CD8-positive, alpha-beta memory T cell (primary cell): ENCODE results near the gene TMEM161B. TPM values are rescaled to one million over a fixed set of nuclear protein-coding genes. Genes with fewer than 3 reads are reported as not detected.
"Not testable (repeated sequence)": the region's sequence is repeated elsewhere in the genome, so short reads cannot be mapped to it uniquely, and the experiment has no call there.

ENCODE experiments used
- CTCF ChIA-PET: fragments of 350-600 bp; sonication (Branson Sonifier 250); formaldehyde crosslinking; loops from one replicate; lab custom pipeline; 2021; ENCODE audit warnings: antibody characterized with exemption; lab: Charles Lee
- POLR2A ChIA-PET: fragments of 350-600 bp; sonication (Branson Sonifier 250); formaldehyde crosslinking; loops from one replicate; lab custom pipeline; 2021; ENCODE audit warnings: antibody characterized with exemption; lab: Charles Lee
- DNase-seq, 5 donors: peaks; one replicate each; pipeline versions ENCODE4 v3.0.0 to v3.0.0-alpha.2; 2020 to 2022; ENCODE audit warnings: mixed read lengths in 1 of 5
- H3K27ac ChIP-seq: one replicate; pipeline ENCODE4 v1.7.0; 2013; ENCODE audit warnings: low read depth, mild to moderate bottlenecking, low read length, moderate library complexity
- H3K27me3 ChIP-seq: 2 replicates; pipeline ENCODE4 v1.7.0; 2013; ENCODE audit warnings: low read length, mild to moderate bottlenecking; ENCODE audit not compliant: insufficient read depth, poor library complexity, severe bottlenecking
- H3K36me3 ChIP-seq: 2 replicates; pipeline ENCODE4 v1.7.0; 2013; ENCODE audit warnings: mild to moderate bottlenecking, low read length, moderate library complexity; ENCODE audit not compliant: insufficient read depth
- H3K4me1 ChIP-seq: 2 replicates; pipeline ENCODE4 v1.7.0; 2013; ENCODE audit warnings: mild to moderate bottlenecking, low read length, moderate library complexity; ENCODE audit not compliant: insufficient read depth
- H3K4me3 ChIP-seq: 2 replicates; pipeline ENCODE4 v1.7.0; 2013; ENCODE audit warnings: mild to moderate bottlenecking, low read length
- H3K9me3 ChIP-seq: 2 replicates; pipeline ENCODE4 v1.7.0; 2013; ENCODE audit warnings: mild to moderate bottlenecking, low read length
- H3K27ac Mint-ChIP-seq, 8 donors: one replicate each; pipeline ENCODE4 v1.8.0; 2020 to 2021; ENCODE audit warnings: mixed read lengths in 8 of 8, mild to moderate bottlenecking in 6 of 8, inconsistent platforms in 3 of 8, moderate library complexity in 3 of 8
- H3K27me3 Mint-ChIP-seq, 2 donors: one replicate each; pipeline ENCODE4 v1.8.0; 2020 to 2021; ENCODE audit warnings: mixed read lengths in 2 of 2, mild to moderate bottlenecking in 1 of 2, moderate library complexity in 1 of 2
- H3K36me3 Mint-ChIP-seq, 3 donors: one replicate each; pipeline ENCODE4 v1.8.0; 2020 to 2021; ENCODE audit warnings: mixed read lengths in 3 of 3, inconsistent platforms in 1 of 3, mild to moderate bottlenecking in 1 of 3
- H3K4me1 Mint-ChIP-seq, 3 donors: one replicate each; pipeline ENCODE4 v1.8.0; 2020 to 2021; ENCODE audit warnings: mixed read lengths in 3 of 3, inconsistent platforms in 1 of 3, mild to moderate bottlenecking in 1 of 3
- H3K4me3 Mint-ChIP-seq, 7 donors: one replicate each; pipeline ENCODE4 v1.8.0; 2020 to 2021; ENCODE audit warnings: mixed read lengths in 7 of 7, mild to moderate bottlenecking in 6 of 7, moderate library complexity in 4 of 7, inconsistent platforms in 2 of 7
- H3K9me3 Mint-ChIP-seq, 5 donors: one replicate each; pipeline ENCODE4 v1.8.0; 2020 to 2022; ENCODE audit warnings: mixed read lengths in 5 of 5, mild to moderate bottlenecking in 3 of 5, moderate library complexity in 2 of 5, inconsistent platforms in 1 of 5
- polyA plus RNA-seq: library from polyadenylated mRNA; unstranded; fragments of 300-500 nt; fragmentation: Illumina TruSeq; gene quantifications from one replicate; pipeline ENCODE4 v1.2.3, GENCODE V29; 2021
- total RNA-seq, 2 experiments: library from RNA; stranded (reverse); gene quantifications; one replicate each; pipeline ENCODE4 v1.2.3, GENCODE V29; 2021

The TMEM161B gene
- total and polyA plus RNA-seq, 3 experiments from 2014 or later = 9.8 to 23.6 (median 20.5) TPM

- peak overlapping the region; percentile 79 to 97 (median 91) for H3K27ac Mint-ChIP-seq
- Histone ChIP-seq H3K4me1 (peaks cover 6% of the 10 kb centered on the region), H3K4me3 (no peak overlapping the region), H3K27ac (peak overlapping the region; percentile 69), H3K27me3 (no peaks in the 10 kb centered on the region), H3K36me3 (peaks cover 9% of the 10 kb centered on the region), H3K9me3 (no peaks in the 10 kb centered on the region)
- no peaks in the 10 kb centered on the region for H3K27me3 Mint-ChIP-seq
- CTCF ChIA-PET = interaction anchor here (1.2 kb wide), 1 partner anchor 59 kb away, joined by 3 read pairs; no protein-coding TSS in a partner anchor
- no peaks in the 10 kb centered on the region for H3K9me3 Mint-ChIP-seq
- peaks cover 16 to 24% (median 20%) of the 10 kb centered on the region in 3 donors for H3K4me1 Mint-ChIP-seq
- H3K4me3 Mint-ChIP-seq = peak overlapping the region; percentile 43 to 84 (median 75)
- POLR2A ChIA-PET = no interaction called here
- H3K36me3 Mint-ChIP-seq = peaks cover 8 to 52% (median 26%) of the 10 kb centered on the region in 3 donors
- peak; percentile 27 to 82 (median 49) for DNase-seq
These were observed 64.5 kb downstream of the TMEM161B start for GRCh38 chr5:88203981-88204750.

GRCh38 chr5:88195636-88196035, 73.0 kb downstream of the TMEM161B start:
- H3K9me3 ChIP-seq = no peaks in the 10 kb centered on the region
- Mint-ChIP-seq H3K36me3 (peaks cover 40 to 66% (median 45%) of the 10 kb centered on the region in 3 donors), H3K9me3 (peaks cover 4 to 7% (median 7%) of the 10 kb centered on the region in 5 donors), H3K4me1 (no peaks in the 10 kb centered on the region), H3K4me3 (no peak overlapping the region), H3K27ac (no peak overlapping the region), H3K27me3 (no peaks in the 10 kb centered on the region)
- H3K4me3 ChIP-seq = no peak overlapping the region
- no peaks in the 10 kb centered on the region for H3K27me3 ChIP-seq
- ChIA-PET POLR2A (no interaction called here), CTCF (no interaction called here)
- no peak for DNase-seq
- no peaks in the 10 kb centered on the region for H3K4me1 ChIP-seq
- no peak overlapping the region for H3K27ac ChIP-seq
- H3K36me3 ChIP-seq = peaks cover 17% of the 10 kb centered on the region

DNA sequence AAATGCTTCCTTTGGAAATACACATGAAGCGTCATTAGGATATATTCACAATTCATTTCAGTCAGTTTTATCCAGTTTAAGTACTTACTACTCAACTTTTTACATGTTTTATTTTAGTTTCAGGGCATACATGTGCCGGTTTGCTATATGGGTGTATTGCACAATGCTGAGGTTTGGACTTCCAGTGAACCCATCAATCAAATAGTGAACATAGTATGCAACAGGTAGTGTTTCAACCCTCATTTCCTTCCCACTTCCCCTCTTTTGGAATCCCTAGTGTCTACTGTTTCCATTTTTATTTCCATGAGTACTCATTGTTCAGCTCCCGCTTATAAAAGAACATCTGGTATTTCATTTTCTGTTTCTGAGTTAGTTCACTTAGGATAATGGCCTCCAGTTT, 74.7 kb downstream of the TMEM161B start:
- H3K4me3 ChIP-seq = no peak overlapping the region
- H3K9me3 Mint-ChIP-seq = peaks cover 15 to 23% (median 23%) of the 10 kb centered on the region in 5 donors
- H3K27me3 ChIP-seq = no peaks in the 10 kb centered on the region
- H3K27ac Mint-ChIP-seq = no peak overlapping the region
- POLR2A ChIA-PET = no interaction called here
- DNase-seq = no peak
- H3K4me1 Mint-ChIP-seq = no peaks in the 10 kb centered on the region
- peaks cover 6% of the 10 kb centered on the region for H3K36me3 ChIP-seq
- CTCF ChIA-PET = no interaction called here
- no peaks in the 10 kb centered on the region for H3K27me3 Mint-ChIP-seq
- peaks cover 35 to 67% (median 53%) of the 10 kb centered on the region in 3 donors for H3K36me3 Mint-ChIP-seq
- peaks cover 1% of the 10 kb centered on the region for H3K9me3 ChIP-seq
- H3K27ac ChIP-seq = no peak overlapping the region
- no peaks in the 10 kb centered on the region for H3K4me1 ChIP-seq
- no peak overlapping the region for H3K4me3 Mint-ChIP-seq

DNA sequence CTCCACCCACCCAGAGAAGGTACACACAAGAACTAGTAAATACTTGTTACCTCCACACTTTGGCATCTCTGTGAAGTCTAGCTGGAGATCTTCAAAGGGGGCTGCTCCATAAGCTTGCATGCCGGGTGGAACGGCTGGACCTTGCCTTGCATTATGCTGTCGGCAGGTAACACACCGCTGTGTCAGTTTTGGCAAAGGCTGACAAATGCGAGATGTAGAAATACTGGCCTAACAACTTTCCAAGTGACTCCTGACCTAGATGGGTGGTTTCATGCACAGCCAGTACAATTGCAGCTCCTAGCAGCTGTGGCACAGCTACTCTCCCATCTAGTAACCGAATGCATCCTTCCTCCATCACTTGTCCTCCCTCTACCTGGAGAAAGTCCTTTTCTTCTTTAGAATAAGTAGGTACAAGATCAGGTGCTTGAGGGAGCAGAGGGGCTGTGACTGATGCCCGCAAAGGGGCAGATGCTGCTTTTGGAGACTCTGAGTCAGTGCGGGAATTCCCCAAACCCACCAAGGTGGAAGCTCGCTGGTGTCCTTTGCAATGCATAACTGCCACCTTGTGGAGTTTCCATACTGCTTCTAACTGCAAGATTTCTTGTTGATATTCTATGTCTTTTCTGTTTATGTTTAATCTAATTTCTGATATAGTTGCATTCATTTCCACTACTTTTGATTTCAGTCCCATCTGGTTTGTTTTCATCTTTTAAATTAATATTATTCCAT, 78.4 kb downstream of the TMEM161B start:
- H3K27ac ChIP-seq = no peak overlapping the region
- CTCF ChIA-PET = no interaction called here
- peaks cover 5% of the 10 kb centered on the region for H3K36me3 ChIP-seq
- no peak overlapping the region for H3K4me3 Mint-ChIP-seq
- no peaks in the 10 kb centered on the region for H3K4me1 ChIP-seq
- DNase-seq = peak in 1 of 5 donors; percentile 47
- no peaks in the 10 kb centered on the region for H3K4me1 Mint-ChIP-seq
- peaks cover 28 to 55% (median 47%) of the 10 kb centered on the region in 5 donors for H3K9me3 Mint-ChIP-seq
- POLR2A ChIA-PET = no interaction called here
- H3K4me3 ChIP-seq = no peak overlapping the region
- no peaks in the 10 kb centered on the region for H3K27me3 ChIP-seq
- H3K27me3 Mint-ChIP-seq = no peaks in the 10 kb centered on the region
- peaks cover 13% of the 10 kb centered on the region for H3K9me3 ChIP-seq
- no peak overlapping the region for H3K27ac Mint-ChIP-seq
- peaks cover 33 to 72% (median 59%) of the 10 kb centered on the region in 3 donors for H3K36me3 Mint-ChIP-seq

DNA sequence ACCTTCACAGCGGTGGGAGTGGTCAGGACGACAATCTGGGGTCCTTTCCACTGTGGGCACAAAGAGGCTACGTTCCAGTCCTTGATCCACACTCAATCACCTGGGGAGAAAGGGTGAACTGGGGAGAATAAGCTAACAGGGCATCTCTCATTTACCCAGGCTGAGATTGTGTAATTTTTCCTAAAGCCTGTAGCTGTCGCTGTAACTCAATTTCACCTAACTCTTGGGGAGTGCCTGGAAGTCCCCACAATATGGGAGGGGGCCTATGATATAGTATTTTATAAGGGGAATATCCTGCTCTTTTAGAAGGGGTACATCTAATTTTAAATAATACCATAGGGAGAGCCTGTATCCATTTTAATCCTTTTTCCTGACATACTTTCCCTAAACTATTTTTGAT, 79.2 kb downstream of the TMEM161B start:
- Mint-ChIP-seq H3K9me3 (peaks cover 30 to 56% (median 47%) of the 10 kb centered on the region in 5 donors), H3K36me3 (peaks cover 30 to 71% (median 53%) of the 10 kb centered on the region in 3 donors)
- POLR2A ChIA-PET, DNase-seq, H3K27ac Mint-ChIP-seq, H3K36me3 ChIP-seq, H3K4me1 ChIP-seq, H3K27me3 Mint-ChIP-seq, H3K4me1 Mint-ChIP-seq, H3K4me3 ChIP-seq, H3K4me3 Mint-ChIP-seq, H3K27ac ChIP-seq, H3K27me3 ChIP-seq, CTCF ChIA-PET: not testable (repeated sequence)
- peaks cover 13% of the 10 kb centered on the region for H3K9me3 ChIP-seq

GRCh38 chr5:88188458-88189132, 80.0 kb downstream of the TMEM161B start:
- no peak overlapping the region for H3K27ac ChIP-seq
- H3K9me3 ChIP-seq = peaks cover 13% of the 10 kb centered on the region
- Mint-ChIP-seq H3K4me3 (no peak overlapping the region), H3K27me3 (no peaks in the 10 kb centered on the region), H3K4me1 (no peaks in the 10 kb centered on the region), H3K27ac (no peak overlapping the region), H3K9me3 (peaks cover 30 to 56% (median 47%) of the 10 kb centered on the region in 5 donors), H3K36me3 (peaks cover 24 to 62% (median 44%) of the 10 kb centered on the region in 3 donors)
- no peak overlapping the region for H3K4me3 ChIP-seq
- H3K36me3 ChIP-seq = peaks cover under 1% of the 10 kb centered on the region
- ChIA-PET POLR2A (no interaction called here), CTCF (no interaction called here)
- no peak for DNase-seq
- H3K27me3 ChIP-seq = no peaks in the 10 kb centered on the region
- no peaks in the 10 kb centered on the region for H3K4me1 ChIP-seq

DNA sequence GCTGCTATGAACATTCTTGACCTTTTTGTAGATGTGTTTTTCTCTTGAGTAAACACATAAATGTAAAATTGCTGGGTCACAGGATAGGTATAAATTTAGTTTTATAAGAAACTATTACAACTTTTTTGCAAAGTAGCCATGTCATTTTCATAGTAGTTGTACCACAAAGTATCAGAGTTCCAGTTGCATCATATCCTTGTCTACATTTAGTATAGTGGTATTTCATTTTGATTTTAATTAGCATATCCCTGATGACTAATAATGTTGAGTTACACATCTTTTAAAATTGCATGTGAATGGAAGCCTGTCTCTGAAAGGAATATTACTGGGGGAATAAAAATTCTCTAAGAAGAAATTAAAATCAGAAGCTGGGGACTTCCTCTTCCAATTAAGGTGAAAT, 85.4 kb downstream of the TMEM161B start:
- Mint-ChIP-seq H3K27me3 (no peaks in the 10 kb centered on the region), H3K4me1 (no peaks in the 10 kb centered on the region), H3K27ac (no peak overlapping the region), H3K9me3 (peaks cover 8 to 27% (median 19%) of the 10 kb centered on the region in 5 donors), H3K4me3 (no peak overlapping the region), H3K36me3 (peaks cover 3 to 27% (median 12%) of the 10 kb centered on the region in 3 donors)
- H3K27me3 ChIP-seq = no peaks in the 10 kb centered on the region
- no peak overlapping the region for H3K27ac ChIP-seq
- no peaks in the 10 kb centered on the region for H3K36me3 ChIP-seq
- no peaks in the 10 kb centered on the region for H3K4me1 ChIP-seq
- POLR2A ChIA-PET = no interaction called here
- CTCF ChIA-PET = no interaction called here
- DNase-seq = no peak
- H3K9me3 ChIP-seq = peaks cover 6% of the 10 kb centered on the region
- no peak overlapping the region for H3K4me3 ChIP-seq
